Measurements from ENCODE around the gene CYP27A1. TPM values are rescaled to one million over a fixed set of nuclear protein-coding genes. Genes with fewer than 3 reads are reported as not detected.

Gene CYP27A1
- total and polyA plus RNA-seq, 9 of the 15 experiments (the other 6 are each of a cell fraction or from before 2014, with no cell fraction given), result 0.20 TPM; not detected in 8

DNA sequence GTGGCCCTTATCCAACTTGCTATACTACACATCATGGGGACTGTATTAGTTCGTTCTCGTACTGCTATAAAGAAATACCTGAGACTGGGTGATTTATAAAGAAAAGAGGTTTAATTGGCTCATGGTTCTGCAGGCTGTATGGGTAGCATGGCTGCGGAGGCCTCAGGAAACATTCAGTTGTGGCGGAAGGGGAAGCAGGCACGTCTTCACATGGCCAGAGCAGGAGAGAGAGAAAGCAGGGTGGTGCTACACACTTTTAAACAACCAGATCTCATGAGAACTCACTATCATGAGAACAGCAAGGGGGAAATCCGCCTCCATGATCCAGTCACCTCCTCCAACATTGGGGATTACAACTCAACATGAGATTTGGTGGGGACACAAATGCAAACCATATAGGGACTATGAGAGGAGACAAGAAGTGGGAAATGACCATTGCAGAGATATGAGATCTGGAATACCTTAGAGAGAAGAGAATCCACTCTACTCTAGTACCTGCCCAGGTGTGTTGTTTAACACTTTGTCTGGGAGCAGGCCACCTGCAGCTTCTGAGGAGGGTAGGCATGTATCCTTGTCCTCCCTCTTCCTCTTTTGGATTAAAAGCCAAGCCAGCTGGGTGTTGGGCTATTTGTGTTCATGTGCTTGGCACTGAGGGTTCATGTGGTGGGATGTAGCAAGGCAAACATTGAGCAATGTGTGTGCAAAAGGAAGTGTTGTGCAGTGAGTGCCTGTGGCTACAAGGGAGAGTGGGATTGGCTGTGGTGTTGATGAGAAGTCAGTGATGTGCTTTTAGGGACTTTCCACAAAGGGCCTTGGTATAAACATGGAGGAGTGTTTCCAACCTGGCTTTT, 48.6 kb upstream of the CYP27A1 start (continued):
- TF ChIP-seq SRF (CRISPR knock-in tag; IDR thresholded peaks at IDR 0.05), result no peak
- no peak for TF ChIP-seq ZNF780A (CRISPR knock-in tag; IDR thresholded peaks at IDR 0.05)

DNA sequence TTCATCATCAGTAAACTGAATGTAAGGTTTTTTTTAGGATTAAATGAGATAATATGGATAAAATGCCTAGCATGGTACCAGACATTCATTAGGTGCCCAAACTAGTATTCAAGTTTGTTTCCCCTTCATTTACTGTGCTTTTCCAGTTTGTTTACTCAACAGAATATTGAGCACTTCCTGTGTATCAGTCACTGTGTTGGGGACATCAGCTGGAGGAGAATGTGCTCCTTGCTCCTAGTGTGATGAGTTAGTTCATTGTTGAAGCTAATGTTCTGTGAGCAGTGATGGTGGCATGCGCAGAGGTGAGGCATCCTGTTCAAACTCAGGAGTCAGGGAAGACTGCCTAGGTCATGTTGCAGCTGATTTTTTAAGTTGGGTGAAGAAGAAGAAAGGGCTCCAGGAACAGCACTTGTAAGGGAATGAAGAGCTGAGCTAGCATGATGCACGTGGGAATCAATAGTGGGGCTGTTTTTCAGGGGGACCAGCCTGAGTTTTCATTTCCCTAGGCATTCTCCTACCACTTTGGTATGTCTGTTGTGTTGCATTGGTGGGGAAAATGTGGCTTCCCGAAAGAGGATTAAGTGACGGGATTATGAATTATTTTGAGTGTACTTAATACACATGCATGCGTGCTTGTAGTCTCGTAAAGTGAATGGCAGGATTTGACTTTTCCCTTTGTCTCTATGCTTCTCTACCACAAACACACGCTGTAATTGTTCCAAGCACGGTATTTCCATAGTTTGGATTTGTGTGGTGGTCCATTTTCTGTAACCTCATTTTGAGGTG, 47.6 kb upstream of the CYP27A1 start:
- Histone ChIP-seq H3K4me3 (no peak overlapping the region), H3K79me2 (ENCODE audit: control insufficient read depth, insufficient read depth, low read length) (peaks cover 16% of the 10 kb centered on the region; the same call in 2 of the 3 replicates), H3K4me2 (ENCODE audit: insufficient read depth, low read length) (no peak overlapping the region), H3K9ac (ENCODE audit: insufficient read depth in 1 of 2, low read depth in 2 of 2, low read length in 2 of 2) (no peak overlapping the region), H3K27ac (ENCODE audit: extremely low read depth, low read depth, low read length) (no peak overlapping the region), H3K27me3 (ENCODE audit: control insufficient read depth in 2 of 2, insufficient read depth in 2 of 2, low read length in 2 of 2) (no peaks in the 10 kb centered on the region), H2AFZ (ENCODE audit: low read depth, low read length) (no peak overlapping the region), H3K9me3 (replicated peaks; ENCODE audit: control insufficient read depth, insufficient read depth, low read depth, low read length) (no peaks in the 10 kb centered on the region), H3K4me1 (replicated peaks in 1 of 2; ENCODE audit: control insufficient read depth in 2 of 2, insufficient read depth in 2 of 2, low read length in 2 of 2) (peaks cover 0 to 4% of the 10 kb centered on the region in 2 experiments; a peak in 3 of 5 replicates), H4K20me1 (replicated peaks; ENCODE audit: control insufficient read depth, insufficient read depth, low read length) (peaks cover 16% of the 10 kb centered on the region; the same call in 1 of the 2 replicates), H3K36me3 (ENCODE audit: control insufficient read depth, insufficient read depth, low read length) (peaks cover 37% of the 10 kb centered on the region; the same call in 2 of the 3 replicates), H3K9me1 (ENCODE audit: control insufficient read depth, insufficient read depth, low read length) (no peaks in the 10 kb centered on the region)
- FAIRE-seq, result no peak
- ChIA-PET CTCF (ENCODE audit: low intra/inter-chr PET ratio) (no interaction called here), POLR2A (interaction anchor here (0.6 to 1.0 kb wide), 2 partner anchors 10 to 44 kb away, joined by 4 to 7 read pairs; no protein-coding TSS in a partner anchor)
- intact Hi-C loops (cut with micrococcal nuclease), result no loop called here
- in situ Hi-C loops (cut with MboI), result no loop called here
- 87% methylated on average over 8 of the region's 8 CpGs for WGBS (ENCODE audit: insufficient coverage, low coverage, missing lambda C conversion rate)
- DNase-seq (ENCODE audit: extremely low read depth in 1 of 4, low spot score in 3 of 4), result no peak
- TF ChIP-seq, protein P1, sequence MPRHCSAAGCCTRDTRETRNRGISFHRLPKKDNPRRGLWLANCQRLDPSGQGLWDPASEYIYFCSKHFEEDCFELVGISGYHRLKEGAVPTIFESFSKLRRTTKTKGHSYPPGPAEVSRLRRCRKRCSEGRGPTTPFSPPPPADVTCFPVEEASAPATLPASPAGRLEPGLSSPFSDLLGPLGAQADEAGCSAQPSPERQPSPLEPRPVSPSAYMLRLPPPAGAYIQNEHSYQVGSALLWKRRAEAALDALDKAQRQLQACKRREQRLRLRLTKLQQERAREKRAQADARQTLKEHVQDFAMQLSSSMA (CRISPR knock-in tag; IDR thresholded peaks at IDR 0.05), result no peak
- BruUV-seq (replicated peaks), result no TSS peak
- ATAC-seq, result no peak

Measured in K562 (cell line).